HFFc6 (cell line): ENCODE data around the gene XPO4. TPM values are rescaled to one million over a fixed set of nuclear protein-coding genes. Genes with fewer than 3 reads are reported as not detected.

ENCODE experiments used
- DNase-seq: peaks from one replicate; pipeline ENCODE4 v3.0.0-alpha.2; 2018
- H3K27ac Mint-ChIP-seq: 2 replicates; pipeline ENCODE4 v1.8.0; 2020; ENCODE audit warnings: mild to moderate bottlenecking, mixed read lengths
- H3K27me3 Mint-ChIP-seq: 2 replicates; pipeline ENCODE4 v1.8.0; 2021; ENCODE audit warnings: mild to moderate bottlenecking, moderate library complexity, mixed read lengths; ENCODE audit not compliant: insufficient read depth
- H3K36me3 Mint-ChIP-seq: 2 replicates; pipeline ENCODE4 v1.8.0; 2021; ENCODE audit warnings: low read depth, mixed read lengths
- H3K4me1 Mint-ChIP-seq: 2 replicates; pipeline ENCODE4 v1.8.0; 2020; ENCODE audit warnings: low read depth, mixed read lengths
- H3K4me3 Mint-ChIP-seq: 2 replicates; pipeline ENCODE4 v1.8.0; 2020; ENCODE audit warnings: mild to moderate bottlenecking, moderate library complexity, mixed read lengths
- H3K9me3 Mint-ChIP-seq: 2 replicates; pipeline ENCODE4 v1.8.0; 2020; ENCODE audit warnings: mild to moderate bottlenecking, mixed read lengths
- CTCF ChIP-seq: fragments of 200-600 bp; sonication (generic); IDR thresholded peaks from 2 replicates; pipeline ENCODE4 v1.5.0; 2021; ENCODE audit warnings: antibody characterized with exemption, mild to moderate bottlenecking
- total RNA-seq, 6 experiments: library from RNA; stranded (reverse); fragmentation: NEBNext Ultra II Directional; extraction: Animal tissue kit (Norgen Biotek cat#: 25700); gene quantifications; 2 replicates in 1 of 6; 3 replicates in 5 of 6; pipeline ENCODE4 v1.2.3, GENCODE V29; 2021

The XPO4 gene
- total RNA-seq, 6 experiments from 2014 or later = 14.2 to 17.6 (median 15.2) TPM

GRCh38 chr13:20847296-20847695 lies 55.2 kb downstream of the XPO4 start:
- H3K4me1 Mint-ChIP-seq = no peaks in the 10 kb centered on the region
- H3K4me3 Mint-ChIP-seq = no peak overlapping the region
- no peaks in the 10 kb centered on the region for H3K9me3 Mint-ChIP-seq
- no peaks in the 10 kb centered on the region for H3K36me3 Mint-ChIP-seq
- DNase-seq = no peak
- no peaks in the 10 kb centered on the region; the same call in 1 of the 2 replicates for H3K27me3 Mint-ChIP-seq
- no peak overlapping the region for H3K27ac Mint-ChIP-seq
- TF ChIP-seq CTCF = no peak

GRCh38 chr13:20843166-20843565 lies 59.4 kb downstream of the XPO4 start:
- DNase-seq = no peak
- Mint-ChIP-seq H3K4me1 (no peaks in the 10 kb centered on the region), H3K27ac (no peak overlapping the region), H3K4me3 (no peak overlapping the region), H3K27me3 (no peaks in the 10 kb centered on the region; the same call in 1 of the 2 replicates), H3K9me3 (no peaks in the 10 kb centered on the region), H3K36me3 (peaks cover 14% of the 10 kb centered on the region; the same call in 1 of the 2 replicates)
- no peak for TF ChIP-seq CTCF

- Mint-ChIP-seq H3K9me3 (no peaks in the 10 kb centered on the region), H3K36me3 (peaks cover 25% of the 10 kb centered on the region), H3K4me3 (no peak overlapping the region), H3K27ac (no peak overlapping the region), H3K4me1 (no peaks in the 10 kb centered on the region), H3K27me3 (no peaks in the 10 kb centered on the region)
- no peak for DNase-seq
- no peak for TF ChIP-seq CTCF
These were observed 62.0 kb downstream of the XPO4 start for GRCh38 chr13:20840568-20840967.

GRCh38 chr13:20833900-20834679 lies 68.5 kb downstream of the XPO4 start:
- Mint-ChIP-seq H3K4me3 (no peak overlapping the region), H3K9me3 (no peaks in the 10 kb centered on the region), H3K27ac (no peak overlapping the region), H3K4me1 (peaks cover 5% of the 10 kb centered on the region), H3K36me3 (peaks cover 16% of the 10 kb centered on the region), H3K27me3 (no peaks in the 10 kb centered on the region)
- no peak for DNase-seq
- no peak for TF ChIP-seq CTCF

GRCh38 chr13:20832861-20833260 lies 69.7 kb downstream of the XPO4 start:
- Mint-ChIP-seq H3K27me3 (no peaks in the 10 kb centered on the region), H3K36me3 (peaks cover 11% of the 10 kb centered on the region), H3K4me1 (peaks cover 13% of the 10 kb centered on the region), H3K27ac (no peak overlapping the region), H3K4me3 (no peak overlapping the region), H3K9me3 (no peaks in the 10 kb centered on the region)
- TF ChIP-seq CTCF = no peak
- DNase-seq = no peak
